HUDEP-2 (cell line): Measurements from ENCODE around the gene BORCS5.
"Not testable (repeated sequence)": the region's sequence is repeated elsewhere in the genome, so short reads cannot be mapped to it uniquely, and the experiment has no call there.

Experiments used
- DNase-seq, 76 experiments: peaks; one replicate each; lab custom pipeline; 2025; ENCODE audit not compliant: unreplicated experiment in 76 of 76; lab: John Stamatoyannopoulos, UW

The BORCS5 gene

DNA sequence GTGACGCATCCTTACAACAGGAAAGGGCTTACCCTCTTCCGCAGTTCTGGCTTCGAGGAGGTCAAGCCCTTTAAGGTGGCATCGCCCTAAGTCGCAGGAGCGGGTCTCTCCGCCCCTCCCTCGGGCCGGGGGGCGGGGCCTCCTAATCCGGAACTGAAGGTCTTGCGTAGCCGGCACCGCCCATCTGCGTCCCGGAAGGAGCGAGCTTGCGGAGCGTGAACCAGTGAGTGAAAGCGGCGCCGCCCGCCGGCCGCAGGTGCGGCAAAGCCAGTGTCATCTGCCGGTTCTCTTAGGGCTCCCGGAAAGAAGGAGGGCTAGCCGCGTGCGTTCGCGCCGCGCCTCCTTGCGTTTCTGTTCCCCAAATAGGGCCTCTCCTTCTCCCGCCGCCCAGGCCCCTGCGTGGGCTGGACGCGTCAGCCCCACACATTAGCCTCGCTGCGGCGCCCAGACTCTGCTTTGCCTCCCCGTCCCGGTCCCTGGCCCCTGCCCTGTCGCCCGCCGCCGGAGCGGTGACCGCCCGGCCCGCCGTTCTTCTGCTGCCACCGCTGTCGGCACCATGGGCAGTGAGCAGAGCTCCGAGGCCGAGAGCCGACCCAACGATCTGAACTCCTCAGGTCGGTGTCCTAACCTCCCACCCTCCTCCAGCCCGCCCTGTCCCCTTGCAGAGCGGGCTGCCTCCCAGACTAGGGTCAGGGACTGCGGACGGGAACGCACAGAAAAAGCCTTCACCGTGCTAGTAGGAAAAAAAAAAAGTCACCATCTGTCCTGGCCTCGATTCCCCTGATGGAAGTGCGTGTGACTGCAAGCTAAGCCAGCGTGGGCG is at the start of gene BORCS5:
Gene BORCS5, plus strand, starts transcription at position 183 of the 823 bp plus-strand sequence. Its CDS starts 374 bp downstream, at position 557.
- peak in 75 of 76 experiments; percentile 72 to 99 (median 96) for DNase-seq

DNA sequence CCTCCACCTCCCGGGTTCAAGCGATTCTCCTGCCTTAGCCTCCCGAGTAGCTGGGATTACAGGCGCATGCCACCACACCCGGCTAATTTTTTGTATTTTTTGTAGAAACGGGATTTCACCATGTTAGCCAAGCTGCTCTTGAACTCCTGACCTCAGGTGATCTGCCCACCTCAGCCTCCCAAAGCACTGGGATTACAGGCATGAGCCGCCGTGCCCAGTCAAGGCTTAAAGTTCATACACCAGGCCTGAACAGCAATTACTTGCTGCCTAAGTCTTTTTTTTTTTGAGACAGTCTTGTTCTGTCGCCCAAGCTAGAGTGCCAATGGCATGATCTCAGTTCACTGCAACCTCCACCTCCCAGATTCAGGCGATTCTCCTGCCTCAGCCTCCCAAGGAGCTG is 46.2 kb upstream of the BORCS5 start:
- DNase-seq, result not testable (repeated sequence)

DNA sequence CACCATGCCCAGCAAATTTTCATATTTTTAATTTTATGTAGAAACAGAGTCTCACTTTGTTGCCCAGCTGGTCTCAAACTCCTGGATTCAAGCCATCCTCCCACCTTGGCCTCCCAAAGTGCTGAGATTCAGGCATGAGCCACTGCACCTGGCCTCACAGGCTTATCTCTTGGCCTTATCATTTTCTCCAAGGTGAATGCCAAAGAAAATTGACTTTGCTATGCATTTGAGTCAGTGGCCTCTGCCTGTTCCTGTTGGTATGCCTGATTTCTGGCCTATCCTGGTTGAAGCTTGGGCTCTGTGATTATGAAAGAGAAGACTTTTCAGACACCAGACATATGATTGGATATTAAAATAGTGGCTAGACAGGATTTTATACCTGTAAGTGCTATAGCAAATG is 41.0 kb upstream of the BORCS5 start:
- no peak for DNase-seq

- DNase-seq, result no peak
Observed at GRCh38 chr12:12319451-12320183, 37.3 kb upstream of the BORCS5 start.

DNA sequence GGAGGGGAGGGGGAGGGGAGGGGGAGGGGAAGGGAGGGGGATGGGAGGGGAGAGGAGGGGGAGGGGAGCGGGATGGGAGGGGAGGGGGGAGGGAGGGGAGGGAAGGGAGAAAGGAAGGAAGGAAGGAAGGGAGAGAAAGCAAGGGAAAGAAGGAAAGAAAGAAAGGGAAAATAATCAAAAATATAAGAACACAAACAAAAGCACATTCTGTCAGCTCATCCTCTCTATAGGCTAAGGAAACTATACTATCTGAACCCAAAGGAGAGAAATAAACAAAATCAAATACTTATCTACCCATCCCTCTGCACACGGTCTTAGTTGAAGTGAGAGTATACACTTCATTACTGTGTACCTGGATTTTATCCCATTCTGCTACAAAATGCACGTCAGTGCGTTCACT is 33.8 kb upstream of the BORCS5 start:
- DNase-seq, result no peak

DNA sequence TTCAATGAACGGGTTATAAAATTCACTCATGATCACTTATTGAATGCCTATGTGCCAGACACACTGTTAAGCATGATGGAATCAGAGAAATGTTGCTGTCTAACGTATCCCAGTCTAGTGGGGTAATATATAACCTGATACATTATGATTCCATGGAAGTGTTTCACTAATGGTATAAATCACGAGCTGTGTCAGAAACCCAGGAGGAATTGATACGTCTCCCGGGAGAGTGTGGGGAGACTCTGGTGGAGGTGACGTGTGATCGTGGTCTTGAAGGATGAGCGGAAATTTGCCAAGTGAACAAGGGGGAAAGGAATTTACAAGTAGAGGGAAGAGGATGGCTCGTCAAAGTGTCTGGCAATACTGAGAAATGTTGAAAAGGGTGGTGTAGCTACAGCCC is 33.3 kb upstream of the BORCS5 start:
- DNase-seq, result no peak

DNA sequence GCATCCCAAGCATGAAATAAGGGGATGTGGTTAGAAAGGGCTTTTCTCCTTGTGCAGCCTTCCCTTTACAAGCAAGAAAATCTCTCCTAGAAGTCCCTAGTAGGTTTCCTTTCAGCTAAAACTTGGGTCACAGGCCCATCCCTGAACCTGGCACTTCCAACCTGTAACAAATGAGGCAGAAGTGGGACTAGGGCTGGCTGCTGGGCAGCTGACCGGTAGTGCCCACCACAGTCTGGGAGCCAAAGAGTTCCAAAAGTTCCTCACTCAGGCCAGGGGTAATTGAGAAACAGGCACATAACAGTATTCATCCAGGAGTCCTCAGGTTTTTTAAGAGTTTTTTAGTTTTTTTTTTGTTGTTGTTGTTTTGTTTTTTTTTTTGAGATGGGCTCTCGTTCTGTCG is 30.6 kb upstream of the BORCS5 start:
- DNase-seq, result no peak

- DNase-seq, result peak in 23 of 76 experiments; percentile 4 to 57 (median 29)
Observed at GRCh38 chr12:12327802-12328201, 29.1 kb upstream of the BORCS5 start.

GRCh38 chr12:12331244-12331771 is 25.6 kb upstream of the BORCS5 start:
- DNase-seq, result no peak

GRCh38 chr12:12331896-12332295 is 25.0 kb upstream of the BORCS5 start:
- no peak for DNase-seq

DNA sequence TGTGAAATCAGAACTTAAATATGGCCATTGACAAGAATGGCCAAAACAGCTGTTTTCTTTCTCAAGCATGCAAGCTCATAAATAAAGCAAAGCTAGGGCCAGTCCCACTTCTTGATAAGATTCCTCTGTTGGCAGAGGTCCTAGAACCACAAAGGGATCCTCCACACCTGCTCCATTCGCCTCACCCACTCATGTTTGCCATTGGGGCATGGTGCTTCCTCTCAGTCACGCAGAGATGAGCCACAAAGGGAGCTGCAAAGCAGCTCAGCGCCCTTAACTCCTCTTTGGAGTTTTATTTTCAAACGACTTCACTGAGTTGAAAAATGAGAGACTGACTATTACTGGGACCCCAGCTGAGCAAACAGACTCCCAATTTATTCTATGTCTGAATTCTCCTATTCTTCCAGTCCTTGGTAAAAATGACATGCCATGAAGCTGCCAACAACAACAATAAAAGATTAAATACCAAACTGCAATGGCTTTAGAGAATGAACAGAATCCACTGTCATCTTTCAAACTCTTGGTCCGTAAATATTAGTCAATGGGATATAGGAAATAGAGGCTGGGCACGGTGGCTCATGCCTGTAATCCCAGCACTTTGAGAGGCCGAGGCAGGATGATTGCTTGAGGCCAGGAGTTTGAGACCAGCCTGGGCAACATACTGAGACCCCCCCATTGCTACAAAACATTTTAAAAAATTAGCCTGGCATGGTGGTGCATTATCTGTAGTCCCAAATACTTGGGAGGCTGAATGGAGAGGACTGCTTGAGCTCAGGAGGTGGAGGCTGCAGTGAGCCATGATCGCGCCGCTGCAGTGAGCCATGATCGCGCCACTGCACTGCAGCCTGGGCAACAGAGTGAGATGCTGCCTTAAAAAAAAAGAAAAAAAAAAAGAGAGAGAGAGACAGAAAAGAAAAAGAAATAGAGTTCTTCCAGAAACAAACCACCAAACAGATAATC is 23.2 kb upstream of the BORCS5 start:
- DNase-seq, result peak in 1 of 76 experiments; percentile 13

- DNase-seq, result peak in 54 of 76 experiments; percentile 2 to 64 (median 28)
Observed at GRCh38 chr12:12334367-12335040, 22.4 kb upstream of the BORCS5 start.

DNA sequence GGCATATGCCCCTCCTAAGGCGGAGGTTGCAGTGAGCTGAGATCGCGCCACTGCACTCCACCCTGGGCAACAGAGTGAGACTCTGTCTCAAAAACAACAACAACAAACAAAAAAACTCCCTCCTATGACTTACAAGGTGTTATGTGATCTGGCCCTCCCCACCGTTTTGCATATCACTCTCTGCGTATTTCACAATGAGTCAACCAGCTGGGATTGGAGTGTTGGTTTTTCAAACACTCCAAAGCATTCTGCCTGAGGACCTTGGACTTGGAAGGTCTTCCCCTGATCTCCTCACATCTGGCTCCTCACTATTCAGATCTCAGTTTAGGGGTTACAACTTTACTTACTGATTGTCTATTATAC is 20.8 kb upstream of the BORCS5 start:
- no peak for DNase-seq

DNA sequence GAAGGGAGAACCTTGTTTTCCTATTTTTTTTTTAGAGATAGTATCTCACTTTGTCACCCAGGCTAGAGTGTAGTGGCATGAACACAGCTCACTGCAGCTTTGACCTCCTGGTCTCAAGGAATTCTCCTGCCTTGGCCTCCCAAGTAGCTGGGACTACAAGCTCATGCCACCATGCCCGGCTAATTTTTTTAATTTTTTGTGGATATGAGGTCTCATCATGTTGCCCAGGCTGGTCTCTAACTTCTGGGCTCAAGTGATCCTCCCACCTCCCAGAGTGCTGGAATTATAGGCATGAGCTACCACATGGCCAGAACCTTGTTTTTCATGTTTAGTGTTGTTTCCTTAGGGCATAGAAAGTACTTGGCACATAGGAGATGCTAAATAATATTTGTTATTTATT is 20.4 kb upstream of the BORCS5 start:
- no peak for DNase-seq

- no peak for DNase-seq
Observed at GRCh38 chr12:12338527-12339168, 18.2 kb upstream of the BORCS5 start.

DNA sequence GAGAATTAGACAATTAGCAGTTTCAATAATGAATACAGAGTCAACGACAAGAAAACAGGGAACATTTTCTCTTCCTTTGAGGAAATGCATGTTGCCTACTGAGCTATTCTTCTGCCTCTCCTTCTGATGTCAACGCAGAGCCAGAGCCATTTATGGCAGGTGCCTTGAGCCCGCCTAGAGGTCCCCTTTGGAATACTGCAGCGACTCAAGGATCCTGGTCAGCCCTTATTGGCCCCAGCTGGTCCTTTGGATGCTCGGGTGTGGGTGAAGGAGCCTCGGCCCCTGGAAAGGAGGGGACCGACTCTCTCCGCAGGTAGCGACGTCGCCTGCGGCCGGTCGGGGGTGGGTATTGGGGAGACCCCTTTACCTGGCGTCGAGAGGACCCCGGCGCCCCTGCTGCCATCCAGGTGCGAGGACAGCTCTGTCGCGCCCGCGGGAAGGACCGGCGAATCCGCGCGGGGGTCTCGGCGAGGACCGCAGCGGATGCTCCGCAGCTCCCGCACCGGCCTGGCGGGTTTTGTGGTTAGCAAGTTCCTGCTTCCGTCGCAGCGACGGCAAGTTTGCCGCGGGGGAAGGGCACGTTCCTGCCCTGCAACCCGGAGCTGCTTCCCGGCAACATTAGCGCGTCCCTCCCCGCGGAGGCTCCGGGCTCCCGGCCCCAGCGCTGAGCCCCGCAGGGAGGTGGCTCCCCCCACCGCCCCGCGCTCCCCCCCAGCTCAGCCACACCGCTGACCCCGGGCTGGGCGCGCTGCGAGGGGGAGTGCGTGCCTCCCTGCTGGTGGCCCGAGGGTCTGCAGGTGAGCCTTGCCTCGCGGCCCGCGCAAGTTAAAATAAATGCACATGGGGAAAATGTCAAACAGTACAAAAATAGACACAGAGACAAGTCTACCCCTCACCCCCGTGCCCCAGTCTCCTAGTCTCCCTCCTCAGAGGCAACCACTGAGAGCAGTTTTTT is 6.9 kb upstream of the BORCS5 start, which contains the start of gene MANSC1:
Gene MANSC1, minus strand, starts transcription at position 532 of the 955 bp plus-strand sequence. CDS start 6,928 bp downstream, outside the sequence.
- peak in 57 of 76 experiments; percentile 2 to 78 (median 44) for DNase-seq

DNA sequence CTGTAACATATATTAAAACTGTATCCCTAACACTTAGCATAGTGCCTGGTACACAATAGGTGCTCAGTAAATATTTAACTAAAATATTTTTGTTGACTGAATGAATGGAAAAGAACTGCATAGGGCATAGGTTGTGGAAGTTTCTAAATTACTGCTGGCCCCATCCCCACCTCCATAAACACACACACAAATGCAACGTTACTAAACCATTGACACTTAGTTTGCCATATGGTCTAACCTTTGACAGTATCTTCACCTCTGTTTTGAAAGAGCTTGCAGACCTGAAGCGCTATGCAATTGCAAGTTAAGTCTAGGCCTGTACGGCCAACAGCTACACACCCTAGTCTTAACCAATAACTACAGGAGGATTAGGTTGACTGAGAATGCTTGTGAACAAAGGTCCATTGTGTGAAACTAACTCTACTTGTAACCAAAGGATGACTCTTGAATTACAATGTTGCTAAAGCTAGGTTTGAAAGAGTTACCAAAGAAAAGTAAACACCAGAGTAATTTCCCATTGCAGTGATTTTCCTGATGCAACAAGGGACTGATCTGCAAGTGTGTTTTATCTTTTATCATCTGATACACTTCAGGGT is 5.9 kb upstream of the BORCS5 start:
- DNase-seq, result no peak
